Liver (tissue), 9 donors: ENCODE results near the gene CNPY3. TPM values are rescaled to one million over a fixed set of nuclear protein-coding genes. Genes with fewer than 3 reads are reported as not detected.

Source experiments
- DNase-seq: peaks from one replicate; pipeline ENCODE4 v3.0.0-alpha.2; 2017; ENCODE audit warnings: low spot score
- H3K27ac ChIP-seq, 2 donors: one replicate each; pipeline ENCODE4 v1.7.0; 2013; ENCODE audit warnings: inconsistent platforms in 2 of 2, low read length in 2 of 2, control low read depth in 1 of 2, low read depth in 1 of 2, mild to moderate bottlenecking in 1 of 2
- H3K27me3 ChIP-seq, 4 donors: one replicate each; pipeline versions ENCODE4 v1.6.1 to v1.7.0; 2013; ENCODE audit warnings: low read length in 3 of 4, inconsistent platforms in 1 of 4, mild to moderate bottlenecking in 1 of 4, moderate library complexity in 1 of 4; ENCODE audit not compliant: control insufficient read depth in 4 of 4, insufficient read depth in 4 of 4
- H3K36me3 ChIP-seq, 4 donors: one replicate each; pipeline versions ENCODE4 v1.6.1 to v1.7.0; 2013; ENCODE audit warnings: low read length in 3 of 4, mild to moderate bottlenecking in 3 of 4, low read depth in 1 of 4, moderate library complexity in 1 of 4; ENCODE audit not compliant: control insufficient read depth in 4 of 4, insufficient read depth in 3 of 4
- H3K4me1 ChIP-seq, 4 donors: one replicate each; pipeline versions ENCODE4 v1.6.1 to v1.7.0; 2013; ENCODE audit warnings: low read length in 3 of 4, mild to moderate bottlenecking in 3 of 4, moderate library complexity in 1 of 4; ENCODE audit not compliant: control insufficient read depth in 4 of 4, insufficient read depth in 4 of 4
- H3K4me3 ChIP-seq, 3 donors: one replicate each; pipeline versions ENCODE4 v1.6.1 to v1.7.0; 2013; ENCODE audit warnings: low read length in 3 of 3, control low read depth in 1 of 3, low read depth in 1 of 3, mild to moderate bottlenecking in 1 of 3
- H3K9ac ChIP-seq, 2 donors: one replicate each; pipeline ENCODE4 v1.7.0; 2013; ENCODE audit warnings: low read length in 2 of 2, mild to moderate bottlenecking in 2 of 2, moderate library complexity in 2 of 2, control low read depth in 1 of 2, low read depth in 1 of 2
- H3K9me3 ChIP-seq, 4 donors: one replicate each; pipeline versions ENCODE4 v1.6.1 to v1.7.0; 2013; ENCODE audit warnings: low read length in 3 of 4; ENCODE audit not compliant: control insufficient read depth in 4 of 4
- ATF3 ChIP-seq: IDR thresholded peaks from 2 replicates; pipeline ENCODE4 v1.6.1; 2016; ENCODE audit warnings: antibody characterized with exemption
- CTCF ChIP-seq: fragments of 150-350 bp; IDR thresholded peaks from 2 replicates; pipeline ENCODE4 v1.5.1; 2017; ENCODE audit warnings: improper control_type of control experiment, low read depth, low read length; ENCODE audit not compliant: missing input control
- EGR1 ChIP-seq, 2 donors: IDR thresholded peaks; 2 replicates each; pipeline ENCODE4 v1.6.1; 2016 to 2018; ENCODE audit warnings: antibody characterized with exemption in 2 of 2, low read depth in 2 of 2
- FOXA1 ChIP-seq: IDR thresholded peaks from 2 replicates; pipeline ENCODE4 v1.6.1; 2016; ENCODE audit warnings: antibody characterized with exemption
- FOXA2 ChIP-seq: IDR thresholded peaks from 2 replicates; pipeline ENCODE4 v1.6.1; 2016; ENCODE audit warnings: antibody characterized with exemption
- GABPA ChIP-seq, 2 donors: IDR thresholded peaks in 1 of 2; conservative IDR thresholded peaks in 1 of 2; 2 replicates each; pipeline ENCODE4 v1.6.1; 2016; ENCODE audit warnings: antibody characterized with exemption in 2 of 2, mild to moderate bottlenecking in 1 of 2, moderate library complexity in 1 of 2
- HNF4A ChIP-seq, 2 donors: conservative IDR thresholded peaks; 2 replicates each; pipeline ENCODE4 v1.6.1; 2016; ENCODE audit warnings: antibody characterized with exemption in 2 of 2, mild to moderate bottlenecking in 2 of 2
- HNF4G ChIP-seq: IDR thresholded peaks from 2 replicates; pipeline ENCODE4 v1.6.1; 2016; ENCODE audit warnings: antibody characterized with exemption
- JUND ChIP-seq, 2 donors: IDR thresholded peaks; 2 replicates each; pipeline ENCODE4 v1.6.1; 2016; ENCODE audit warnings: antibody characterized with exemption in 2 of 2
- MAX ChIP-seq: IDR thresholded peaks from 2 replicates; pipeline ENCODE4 v1.6.1; 2016; ENCODE audit warnings: antibody characterized with exemption
- NR2F2 ChIP-seq: IDR thresholded peaks from 2 replicates; pipeline ENCODE4 v1.6.1; 2016; ENCODE audit warnings: antibody characterized with exemption
- RAD21 ChIP-seq, 2 donors: IDR thresholded peaks; 2 replicates each; pipeline ENCODE4 v1.6.1; 2016; ENCODE audit warnings: antibody characterized with exemption in 2 of 2, mild to moderate bottlenecking in 2 of 2
- REST ChIP-seq: IDR thresholded peaks from 2 replicates; pipeline ENCODE4 v1.6.1; 2016; ENCODE audit warnings: antibody characterized with exemption, mild to moderate bottlenecking
- RXRA ChIP-seq, 2 donors: IDR thresholded peaks; 2 replicates each; pipeline ENCODE4 v1.6.1; 2017 to 2018; ENCODE audit warnings: antibody characterized with exemption in 2 of 2, mild to moderate bottlenecking in 1 of 2
- SP1 ChIP-seq: IDR thresholded peaks from 2 replicates; pipeline ENCODE4 v1.6.1; 2018; ENCODE audit warnings: antibody characterized with exemption, mild to moderate bottlenecking
- TAF1 ChIP-seq: conservative IDR thresholded peaks from 2 replicates; pipeline ENCODE4 v1.6.1; 2016; ENCODE audit warnings: antibody characterized with exemption, mild to moderate bottlenecking
- ZBTB33 ChIP-seq: IDR thresholded peaks from 2 replicates; pipeline ENCODE4 v1.6.1; 2016; ENCODE audit warnings: antibody characterized with exemption
- WGBS: extraction: QIAGEN DNeasy Blood & Tissue Kit; methylation state at CpG from one replicate; pipeline ENCODE4 v1.1.7; 2013; 5-methylcytosine and 5-hydroxymethylcytosine counted together
- polyA plus RNA-seq, 2 donors: library from polyadenylated mRNA; stranded (reverse) in 1 of 2; unstranded in 1 of 2; fragments of 200-250 nt in 1 of 2; fragments of >200 nt in 1 of 2; fragmentation: Nextera tagmentation in 1 of 2; extraction: Ambion mirVana in 1 of 2; gene quantifications; one replicate each; pipeline versions ENCODE4 v1.2.1 to v1.2.3, GENCODE V29; 2013 to 2015
- total RNA-seq, 2 donors: library from RNA; depleted of rRNA; stranded (reverse); fragments of >200 nt; gene quantifications; one replicate each; pipeline ENCODE4 v1.2.3, GENCODE V29; 2014
- donor health status: healthy.
- donor health status: healthy.
- donor health status: healthy.
- donor health status: healthy.
- donor health status: healthy.

The CNPY3 gene
- total and polyA plus RNA-seq, 4 donors = 17.2 to 41.0 (median 27.2) TPM

- Histone ChIP-seq H3K4me3 (no peak overlapping the region), H3K4me1 (peaks cover 0 to 11% (median 6%) of the 10 kb centered on the region in 4 donors), H3K9me3 (no peaks in the 10 kb centered on the region), H3K27me3 (no peaks in the 10 kb centered on the region), H3K9ac (no peak overlapping the region), H3K36me3 (no peaks in the 10 kb centered on the region), H3K27ac (no peak overlapping the region)
- no peak for TF ChIP-seq GABPA (IDR thresholded peaks at IDR 0.05 in 1 of 2, conservative IDR thresholded peaks at IDR 0.05 in 1 of 2)
- TF ChIP-seq ATF3 = no peak
- no peak for TF ChIP-seq CTCF
- TF ChIP-seq EGR1 (IDR thresholded peaks at IDR 0.05; ENCODE audit: low read depth in 2 of 2) = no peak
- TF ChIP-seq TAF1 = no peak
- WGBS = 98% methylated on average over 10 of the region's 10 CpGs
- DNase-seq = no peak
Observed at GRCh38 chr6:42904467-42904866, 24.8 kb upstream of the CNPY3 start.

GRCh38 chr6:42907336-42907735, 21.9 kb upstream of the CNPY3 start:
- H3K27ac ChIP-seq = no peak overlapping the region
- no peak for DNase-seq
- H3K36me3 ChIP-seq = no peaks in the 10 kb centered on the region
- no peak overlapping the region for H3K9ac ChIP-seq
- H3K4me1 ChIP-seq = peaks cover 0 to 7% (median 2%) of the 10 kb centered on the region in 4 donors
- WGBS = 81% methylated on average over 5 of the region's 5 CpGs
- no peaks in the 10 kb centered on the region for H3K9me3 ChIP-seq
- TF ChIP-seq FOXA1 = no peak
- TF ChIP-seq HNF4G = no peak
- TF ChIP-seq TAF1 = no peak
- no peak for TF ChIP-seq HNF4A (conservative IDR thresholded peaks at IDR 0.05)
- no peak for TF ChIP-seq GABPA (IDR thresholded peaks at IDR 0.05 in 1 of 2, conservative IDR thresholded peaks at IDR 0.05 in 1 of 2)
- TF ChIP-seq EGR1 (IDR thresholded peaks at IDR 0.05; ENCODE audit: low read depth in 2 of 2) = no peak
- no peak for TF ChIP-seq FOXA2
- no peak for TF ChIP-seq REST
- no peak for TF ChIP-seq CTCF
- no peak for TF ChIP-seq MAX
- no peak for TF ChIP-seq SP1
- TF ChIP-seq NR2F2 = no peak
- TF ChIP-seq ZBTB33 = no peak
- no peak for TF ChIP-seq JUND (IDR thresholded peaks at IDR 0.05)
- no peak for TF ChIP-seq RXRA (IDR thresholded peaks at IDR 0.05)
- no peak for TF ChIP-seq RAD21 (IDR thresholded peaks at IDR 0.05)
- H3K4me3 ChIP-seq = no peak overlapping the region
- H3K27me3 ChIP-seq = no peaks in the 10 kb centered on the region
